Anterior cingulate cortex (tissue), 58 donors: ENCODE results near the gene HPSE2.

Experiments used
- DNase-seq, 58 donors: peaks; one replicate each; lab custom pipeline; 2025; lab: John Stamatoyannopoulos, UW

HPSE2 gene

GRCh38 chr10:98449287-98449686 lies 786.4 kb downstream of the HPSE2 start:
- DNase-seq, result no peak

GRCh38 chr10:98446661-98447221 lies 788.9 kb downstream of the HPSE2 start, which contains the start of gene HPS1:
Gene HPS1, minus strand, starts transcription at chr10:98446935. Its CDS starts 3,695 bp downstream, at chr10:98443240.
- peak in 53 of 58 donors; percentile 14 to 83 (median 61) for DNase-seq

GRCh38 chr10:98446151-98446660 lies 789.4 kb downstream of the HPSE2 start:
- DNase-seq, result peak in 34 of 58 donors; percentile 17 to 74 (median 56)

- no peak for DNase-seq
Measured at GRCh38 chr10:98445200-98445812, 790.3 kb downstream of the HPSE2 start.

DNA sequence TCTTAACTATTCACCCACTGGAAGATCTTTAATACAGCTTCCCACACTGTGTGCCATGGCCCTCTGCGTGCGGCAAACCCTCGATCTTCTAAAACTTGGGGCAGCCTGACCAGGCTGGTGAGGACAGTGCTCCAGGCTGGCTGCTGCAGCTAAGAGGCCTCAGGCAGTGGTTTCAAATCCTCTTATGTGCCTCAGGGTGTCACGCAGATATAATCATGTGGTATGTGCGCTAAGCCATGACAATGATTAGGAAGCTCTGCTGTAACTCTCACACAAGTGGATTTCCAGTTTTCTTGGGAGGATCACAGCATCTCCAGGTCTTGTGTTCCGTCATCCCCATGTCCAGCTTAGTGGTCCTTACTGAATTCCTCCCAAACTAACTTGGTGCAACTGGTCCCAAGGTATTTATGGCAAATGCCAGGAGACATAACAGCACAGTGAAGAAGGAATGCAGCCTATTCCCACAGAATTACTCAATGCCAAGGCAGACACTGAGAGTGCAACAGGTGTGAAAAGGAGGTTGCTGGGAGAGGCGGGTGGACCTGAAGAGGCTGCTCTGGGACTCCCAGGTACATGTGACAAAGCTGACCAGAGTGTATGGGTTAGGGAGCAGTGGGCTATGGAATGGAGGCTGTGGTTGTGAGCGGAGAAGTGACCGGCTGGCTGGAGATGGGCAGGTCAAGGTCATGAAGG lies 791.2 kb downstream of the HPSE2 start:
- peak in 3 of 58 donors; percentile 6 to 11 (median 9) for DNase-seq

- DNase-seq, result no peak
Measured at GRCh38 chr10:98438715-98439114, 796.9 kb downstream of the HPSE2 start.

DNA sequence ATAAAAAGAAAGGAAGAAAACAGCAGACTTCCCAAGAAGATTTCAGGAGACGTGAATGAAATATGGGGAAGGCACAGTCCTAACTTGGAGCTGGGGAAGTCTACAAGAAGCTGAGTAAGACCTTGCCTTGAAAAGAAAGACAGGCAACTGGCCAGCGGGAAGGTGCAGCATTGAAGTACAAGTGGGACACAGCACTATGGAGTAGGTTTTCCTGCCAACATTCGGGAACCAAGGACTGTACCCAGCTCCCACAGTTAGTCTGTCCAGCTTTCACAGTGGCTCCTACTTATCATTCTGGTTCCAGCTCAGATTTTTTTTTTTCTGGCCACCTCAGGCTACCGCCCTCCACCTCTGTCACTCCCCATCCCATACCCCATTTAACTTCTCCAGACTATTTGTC lies 798.9 kb downstream of the HPSE2 start:
- peak in 20 of 58 donors; percentile 12 to 69 (median 35) for DNase-seq

- no peak for DNase-seq
Measured at GRCh38 chr10:98435178-98435577, 800.5 kb downstream of the HPSE2 start.

DNA sequence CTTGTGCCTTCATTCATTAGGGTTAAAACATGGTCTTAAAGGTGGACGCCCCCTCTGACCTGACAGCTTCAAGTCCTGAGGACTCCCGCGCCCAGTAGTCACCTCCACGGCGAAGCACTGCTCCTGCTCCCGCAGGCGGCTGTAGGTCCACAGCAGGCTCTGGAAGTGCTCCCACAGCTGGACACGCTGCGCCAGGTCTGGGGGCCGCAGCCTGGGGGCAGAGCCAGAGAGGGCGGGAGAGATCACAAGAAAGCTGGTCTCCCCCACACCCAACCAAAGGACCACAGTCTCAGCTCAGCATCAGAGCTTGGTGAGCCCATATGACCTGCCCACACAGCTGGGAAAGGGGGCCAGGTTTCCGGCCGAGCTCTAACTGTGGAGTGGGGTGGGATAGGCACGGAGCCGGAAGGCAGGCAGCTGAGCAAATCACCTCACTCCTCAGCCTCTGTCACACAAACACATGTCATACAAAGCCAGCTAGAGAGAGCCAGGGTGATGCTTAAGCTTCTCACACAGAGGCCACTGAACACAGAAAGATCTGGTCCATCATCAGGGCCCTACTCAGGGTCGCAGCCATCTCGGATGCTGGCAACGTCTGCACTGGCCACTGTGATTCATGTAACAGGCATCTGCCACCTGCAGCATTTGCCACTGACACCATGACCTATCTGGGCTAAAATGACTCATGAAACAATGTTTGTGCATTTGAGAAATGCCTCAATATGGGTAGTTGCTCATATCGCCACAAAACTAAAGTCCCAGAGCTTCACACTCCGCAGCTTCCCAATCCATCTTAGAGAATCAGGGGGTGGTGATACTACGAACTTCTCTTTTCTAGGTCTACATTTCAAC lies 801.5 kb downstream of the HPSE2 start:
- DNase-seq, result no peak

DNA sequence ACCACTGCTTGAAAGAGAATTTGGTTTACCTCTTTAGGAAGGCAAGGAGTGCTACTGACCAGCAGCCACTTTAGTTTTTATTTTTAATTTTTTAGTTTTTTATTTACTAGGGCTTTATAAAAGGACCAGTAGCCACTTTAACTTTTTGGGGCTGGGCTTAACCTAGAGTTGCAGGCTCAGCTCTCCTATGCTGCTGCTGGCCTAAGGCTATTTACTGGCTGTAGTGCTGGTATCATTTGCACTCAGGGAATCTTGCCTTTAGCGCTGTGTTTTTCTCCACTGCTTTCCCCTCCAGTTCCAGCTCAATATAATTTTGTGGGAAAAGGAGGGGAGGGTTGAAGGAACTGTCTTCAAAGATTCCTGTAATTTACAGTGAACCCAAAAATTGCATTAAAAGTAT lies 802.3 kb downstream of the HPSE2 start:
- DNase-seq, result no peak

- no peak for DNase-seq
Measured at GRCh38 chr10:98432330-98432729, 803.3 kb downstream of the HPSE2 start.

GRCh38 chr10:98431016-98431415 lies 804.6 kb downstream of the HPSE2 start:
- DNase-seq, result no peak

- DNase-seq, result no peak
Measured at GRCh38 chr10:98430427-98430826, 805.2 kb downstream of the HPSE2 start.

GRCh38 chr10:98429320-98430072 lies 806.2 kb downstream of the HPSE2 start:
- no peak for DNase-seq

DNA sequence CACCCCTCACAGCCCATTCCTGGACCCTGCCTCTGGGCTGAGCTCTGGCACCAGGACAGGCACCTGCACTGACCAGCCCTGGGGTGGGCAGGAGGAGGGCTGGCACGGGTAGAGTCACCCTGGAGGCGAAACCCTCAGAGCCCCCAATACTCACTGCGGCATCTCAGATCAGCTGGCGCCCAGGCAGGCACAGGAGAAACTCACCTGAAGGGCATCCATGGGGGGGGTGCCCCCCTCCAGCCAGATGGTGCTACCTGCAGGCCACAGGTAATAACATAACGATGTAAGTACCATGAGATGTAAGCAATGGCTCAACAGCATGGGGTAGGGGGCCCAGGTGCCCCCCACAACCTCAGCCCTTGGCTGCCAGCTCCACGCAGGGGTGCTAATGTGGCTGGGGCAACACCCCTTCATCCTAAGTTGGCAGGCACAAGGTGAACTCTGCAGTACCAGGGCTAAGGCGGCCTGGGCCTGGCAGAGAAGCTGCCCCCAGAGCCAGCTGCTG lies 808.6 kb downstream of the HPSE2 start:
- DNase-seq, result no peak

DNA sequence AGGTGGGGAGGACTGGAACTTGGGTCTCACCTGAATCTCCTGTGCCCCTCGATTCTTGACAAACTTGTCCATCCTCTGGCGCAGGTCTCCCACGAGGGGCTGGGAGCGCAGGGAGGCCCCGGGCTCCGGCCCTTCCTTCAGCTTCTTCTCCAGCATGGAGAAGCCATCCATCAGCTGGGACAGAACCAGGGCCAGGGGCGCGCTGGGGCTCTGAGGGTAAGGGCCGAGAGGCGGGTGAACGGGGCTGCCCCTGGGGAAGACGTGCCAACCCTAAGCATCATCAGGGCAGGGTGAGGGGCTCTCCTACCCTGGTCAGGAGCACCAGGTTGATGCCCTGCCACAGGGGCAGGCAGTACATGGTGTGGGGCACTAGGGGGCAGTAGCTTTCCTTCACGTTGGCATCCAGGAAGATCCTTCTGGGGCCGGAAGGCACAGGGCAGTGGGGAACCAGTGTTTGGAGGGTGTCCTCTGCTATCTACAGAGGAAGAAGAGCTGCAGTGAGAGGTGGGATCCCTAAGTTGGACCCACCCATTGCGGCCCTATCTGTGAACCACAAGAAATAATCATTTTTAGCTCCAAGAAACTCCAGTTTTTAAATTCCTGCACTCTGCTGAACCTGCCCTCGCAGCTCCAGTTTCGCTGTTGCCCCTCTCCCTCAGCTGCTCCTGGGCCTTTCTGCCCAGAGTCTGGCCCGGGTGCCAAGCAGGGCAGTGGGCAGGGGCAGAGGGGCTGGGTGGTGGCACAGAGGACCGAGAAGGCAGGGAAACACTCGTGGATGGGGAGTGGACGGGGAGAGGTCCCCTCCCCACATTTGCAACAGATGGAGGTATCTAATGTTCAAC lies 809.9 kb downstream of the HPSE2 start:
- DNase-seq, result peak in 5 of 58 donors; percentile 6 to 27 (median 16)

GRCh38 chr10:98424295-98425254 lies 811.1 kb downstream of the HPSE2 start:
- DNase-seq, result no peak
